ENCODE measurements around the gene SUPT7L.
"Not testable (repeated sequence)": the region's sequence is repeated elsewhere in the genome, so short reads cannot be mapped to it uniquely, and the experiment has no call there.

SUPT7L gene

GRCh38 chr2:27683390-27684071, 20.1 kb upstream of the SUPT7L start:
- DNase-seq: peak; percentile 82

DNA sequence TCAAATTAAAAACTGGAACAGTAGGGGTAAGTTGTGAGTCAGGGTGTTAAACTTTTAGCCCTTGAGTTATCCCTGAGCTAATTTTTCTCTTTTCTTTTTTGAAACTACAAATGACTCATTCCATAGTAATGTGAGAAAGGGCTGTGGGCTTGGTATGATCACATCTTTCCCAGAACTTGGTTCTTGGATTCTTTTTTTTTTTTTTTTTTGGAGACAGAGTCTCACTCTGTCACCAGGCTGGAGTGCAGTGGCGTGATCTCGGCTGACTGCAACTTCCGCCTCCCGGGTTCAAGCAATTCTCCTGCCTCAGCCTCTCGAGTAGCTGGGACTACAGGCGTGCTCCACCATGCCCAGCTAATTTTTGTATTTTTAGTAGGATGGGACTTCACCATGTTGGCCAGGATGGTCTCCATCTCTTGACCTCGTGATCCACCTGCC, 18.9 kb upstream of the SUPT7L start:
- not testable (repeated sequence) for DNase-seq

DNA sequence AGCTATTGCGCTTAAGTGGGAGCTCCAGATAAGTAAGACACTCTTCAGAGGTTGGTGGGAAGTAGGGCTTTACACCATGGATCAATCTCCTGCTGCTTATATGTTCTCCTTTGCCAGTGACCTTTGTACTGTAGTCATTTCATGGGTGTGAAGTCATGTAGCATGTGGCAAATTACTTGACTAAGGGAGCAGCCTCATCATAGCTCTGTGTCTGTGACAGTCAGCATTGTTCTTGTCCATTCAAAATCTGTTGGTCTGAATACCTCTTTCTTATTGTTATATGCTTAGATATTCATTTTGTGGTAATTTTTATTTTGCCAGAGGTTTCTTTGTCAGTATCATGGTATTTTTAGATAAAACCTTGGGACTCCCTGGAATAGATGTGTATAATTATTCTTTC, 18.4 kb upstream of the SUPT7L start:
- DNase-seq: no peak

- no peak for DNase-seq
Observed at GRCh38 chr2:27680571-27680970, 17.2 kb upstream of the SUPT7L start.

- DNase-seq: no peak
Observed at GRCh38 chr2:27672723-27673486, 9.5 kb upstream of the SUPT7L start.

DNA sequence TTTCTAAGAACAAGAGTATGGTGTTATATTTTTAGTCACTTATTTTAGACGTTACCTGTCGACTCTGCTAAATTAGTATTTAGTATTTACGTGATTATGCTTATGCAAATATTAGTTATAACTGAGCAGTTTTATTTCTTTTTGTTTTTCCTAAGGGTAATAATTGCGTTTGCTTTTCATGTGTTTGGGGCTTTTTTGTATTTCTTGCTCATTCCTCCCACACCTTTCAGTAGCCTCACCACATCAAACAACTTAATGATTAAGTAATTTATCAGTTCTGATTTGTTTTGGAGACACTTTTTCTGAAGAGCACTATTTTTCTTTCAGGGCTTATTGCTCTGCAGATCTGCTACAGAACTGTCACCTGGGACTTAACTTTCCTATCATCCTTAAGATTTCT, 7.8 kb upstream of the SUPT7L start:
- DNase-seq: no peak

DNA sequence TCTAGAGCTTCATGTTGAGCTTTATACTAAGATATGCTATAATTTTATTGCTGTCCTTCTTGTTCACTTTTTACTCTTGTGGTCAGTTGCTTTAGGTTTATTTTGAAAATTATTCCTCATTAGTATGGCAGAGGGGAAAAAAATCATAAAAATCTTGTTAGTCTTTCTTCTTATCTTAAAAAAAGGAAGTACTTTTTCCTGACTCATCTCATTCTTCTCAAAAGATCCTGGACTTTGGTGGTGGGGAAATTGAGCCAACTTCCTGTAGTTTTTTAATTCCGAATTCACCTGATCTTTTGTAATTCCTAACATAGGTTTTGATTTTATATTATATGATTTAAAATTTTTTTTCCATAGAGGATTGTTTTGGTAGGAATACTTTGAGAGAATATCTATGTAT, 4.0 kb upstream of the SUPT7L start:
- no peak for DNase-seq

DNA sequence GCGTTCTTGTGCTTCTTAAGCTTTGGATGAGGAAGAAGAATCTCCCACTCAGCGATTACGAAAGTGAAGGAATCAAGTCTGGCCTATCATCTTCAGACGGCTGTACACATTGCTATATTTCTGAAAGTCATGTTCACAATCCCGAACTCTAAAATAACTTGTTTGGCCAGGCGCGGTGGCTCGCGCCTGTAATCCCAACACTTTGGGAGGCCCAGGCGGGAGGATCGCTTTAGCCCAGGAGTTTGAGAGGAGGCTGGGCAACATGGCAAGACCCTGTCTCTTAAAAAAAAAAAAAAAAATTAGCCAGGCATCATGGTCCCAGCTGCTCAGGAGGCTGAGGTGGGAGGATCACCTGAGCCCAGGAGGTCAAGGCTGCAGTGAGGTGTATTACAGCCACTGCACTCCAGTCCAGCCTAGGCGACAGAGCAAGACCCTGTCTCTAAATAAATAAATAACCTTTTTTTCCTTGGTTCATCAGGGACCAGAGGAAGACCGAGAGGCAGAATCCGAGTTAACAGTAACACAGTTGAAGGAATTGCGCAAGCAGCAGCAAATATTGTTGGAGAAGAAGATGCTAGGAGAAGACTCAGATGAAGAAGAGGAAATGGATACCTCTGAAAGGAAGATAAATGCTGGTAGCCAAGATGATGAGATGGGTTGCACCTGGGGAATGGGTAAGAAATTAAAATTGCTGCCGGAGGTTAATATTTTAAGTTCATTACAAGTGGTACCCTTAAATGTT, 1.4 kb upstream of the SUPT7L start:
- no peak for DNase-seq

GRCh38 chr2:27664154-27664574, 750 bp upstream of the SUPT7L start:
- no peak for DNase-seq

- DNase-seq: no peak
Observed at GRCh38 chr2:27661371-27661770, 2.0 kb downstream of the SUPT7L start.

- DNase-seq: no peak
Observed at GRCh38 chr2:27655155-27655951, 8.1 kb downstream of the SUPT7L start.

- DNase-seq: no peak
Observed at GRCh38 chr2:27653397-27653796, 10.0 kb downstream of the SUPT7L start.

DNA sequence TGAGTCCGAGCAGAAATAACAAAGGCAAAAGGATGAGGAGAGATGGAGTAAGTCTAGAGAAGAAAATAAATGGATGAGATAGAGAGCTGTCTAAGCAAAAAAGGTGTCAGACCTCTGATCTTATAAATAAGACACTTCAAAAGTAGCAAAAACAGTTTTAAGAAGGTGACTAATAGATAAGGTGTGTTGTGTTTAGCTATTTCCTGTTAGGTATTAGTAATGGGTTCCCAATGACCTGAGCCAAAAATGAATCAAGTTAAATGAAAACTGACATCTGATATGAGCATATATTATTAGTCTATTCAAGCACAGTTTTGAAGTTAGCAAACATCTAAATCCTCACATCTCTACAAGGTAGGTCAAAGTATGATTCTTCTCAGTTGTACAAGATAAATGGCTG, 10.6 kb downstream of the SUPT7L start:
- DNase-seq: no peak

DNA sequence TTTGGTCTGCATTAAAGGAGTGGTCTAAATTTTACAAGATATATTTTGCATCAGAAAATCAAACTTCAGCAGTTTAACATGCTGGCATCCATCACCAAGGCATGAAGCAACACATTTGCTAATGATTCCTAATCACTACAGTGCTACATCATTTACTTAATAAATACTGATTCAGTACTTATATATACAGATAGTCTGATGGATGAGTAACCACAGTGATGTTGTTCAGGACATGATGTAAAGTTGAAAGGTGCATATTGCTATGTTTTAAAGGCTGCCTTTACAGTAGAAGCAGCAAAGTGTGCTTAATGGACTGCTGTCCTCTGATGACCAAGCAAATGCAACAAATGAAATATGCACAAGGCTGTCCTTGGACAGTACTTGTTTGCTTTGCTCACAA, 11.1 kb downstream of the SUPT7L start:
- DNase-seq: no peak

DNA sequence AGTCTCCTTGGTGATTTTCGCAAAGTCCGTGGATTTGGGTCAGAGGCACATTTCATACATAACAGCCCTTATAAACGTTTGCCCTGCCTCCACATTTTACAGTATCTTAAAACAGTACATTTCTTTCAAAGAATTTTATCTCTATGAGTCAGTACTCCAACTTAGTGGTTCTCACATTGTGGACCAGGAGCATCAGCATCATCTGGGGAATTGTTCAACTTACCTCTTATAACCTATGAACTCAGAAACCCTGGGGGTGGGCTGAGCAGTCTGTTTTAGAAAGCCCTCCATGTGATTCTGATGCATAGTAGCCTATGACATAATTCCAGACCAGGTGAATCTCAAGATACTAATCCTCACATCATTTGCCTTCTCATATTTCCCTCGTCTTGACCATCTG, 12.4 kb downstream of the SUPT7L start:
- DNase-seq: no peak

- DNase-seq: no peak
Observed at GRCh38 chr2:27647737-27648136, 15.7 kb downstream of the SUPT7L start.

GRCh38 chr2:27647289-27647688, 16.1 kb downstream of the SUPT7L start:
- DNase-seq: no peak

- no peak for DNase-seq
Observed at GRCh38 chr2:27645197-27645596, 18.2 kb downstream of the SUPT7L start.

GRCh38 chr2:27640722-27641245, 22.6 kb downstream of the SUPT7L start:
- no peak for DNase-seq

- no peak for DNase-seq
Observed at GRCh38 chr2:27638709-27639108, 24.7 kb downstream of the SUPT7L start.

GRCh38 chr2:27638037-27638637, 25.3 kb downstream of the SUPT7L start:
- no peak for DNase-seq

DNA sequence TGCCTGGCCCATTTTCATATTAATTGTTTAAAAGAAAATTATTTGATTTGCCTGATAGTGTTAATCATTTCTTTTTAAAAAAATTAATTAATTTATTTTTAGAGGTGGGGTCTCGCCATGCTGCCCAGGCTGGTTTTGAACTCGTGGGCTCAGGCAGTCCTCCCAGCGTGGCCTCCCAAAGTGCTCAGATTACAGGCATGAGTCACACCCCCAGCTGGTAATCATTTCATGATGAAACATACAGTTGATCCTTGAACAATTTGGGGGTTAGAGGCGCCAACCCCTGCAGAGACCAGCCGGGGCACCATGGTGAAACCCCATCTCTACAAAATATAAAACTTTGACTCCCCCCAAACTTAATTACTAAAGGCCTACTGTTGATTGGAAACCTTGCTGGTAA, 26.6 kb downstream of the SUPT7L start:
- DNase-seq: no peak
